K562 (cell line): Measurements from ENCODE around the gene TERC. TPM values are rescaled to one million over a fixed set of nuclear protein-coding genes. Genes with fewer than 3 reads are reported as not detected.

Experiments
- ATAC-seq: fragments of 200-7000 bp; cut with Tn5 transposase; 3 replicates; pipeline ENCODE4 v1.9.1; 2020; ENCODE audit warnings: moderate library complexity
- BruUV-seq: library from RNA; stranded (reverse); fragments of 400-500 nt; replicated peaks from 2 replicates; lab custom pipeline; 2021; lab: Mats Ljungman, UMichigan
- CTCF ChIA-PET: fragments of 300-600 bp; formaldehyde crosslinking; extraction: SDS; loops from one replicate; lab custom pipeline; 2021; ENCODE audit warnings: low intra/inter-chr PET ratio; lab: Yijun Ruan, JAX
- POLR2A ChIA-PET: fragments of 300-600, 350-650 bp; sonication (Branson Sonifier 250); formaldehyde crosslinking; extraction: SDS; loops from one replicate; lab custom pipeline; 2021; ENCODE audit warnings: antibody characterized with exemption, inconsistent platforms; lab: Yijun Ruan, JAX
- DNase-seq, 4 experiments: peaks; one replicate each; pipeline versions ENCODE4 v3.0.0 to v3.0.0-alpha.2; 2011 to 2018; ENCODE audit warnings: low spot score in 3 of 4, mixed read lengths in 3 of 4; ENCODE audit errors: extremely low read depth in 1 of 4
- FAIRE-seq: peaks from 2 replicates; lab custom pipeline; 2011; peaks lifted over from hg19 to GRCh38; lab: Jason Lieb, UNC
- H2AFZ ChIP-seq: 2 replicates; pipeline ENCODE4 v1.6.0; 2011; ENCODE audit warnings: low read depth, low read length, control low read depth, inconsistent platforms
- H3K27ac ChIP-seq: fragments of 200-600 bp; 3 replicates; pipeline ENCODE4 v1.8.0; 2011; ENCODE audit warnings: low read depth, mild to moderate bottlenecking, control low read depth, inconsistent platforms, low read length, moderate library complexity, mixed read lengths; ENCODE audit errors: extremely low read depth
- H3K27me3 ChIP-seq, 2 experiments: fragments of 300-600 bp in 1 of 2; 2 replicates in 1 of 2; 3 replicates in 1 of 2; pipeline versions ENCODE4 v1.6.0 to v1.8.0; 2011; ENCODE audit warnings: inconsistent platforms in 2 of 2, low read length in 2 of 2, mild to moderate bottlenecking in 1 of 2, mixed read lengths in 1 of 2, moderate library complexity in 1 of 2; ENCODE audit not compliant: control insufficient read depth in 2 of 2, insufficient read depth in 2 of 2
- H3K36me3 ChIP-seq: fragments of 300-600 bp; 3 replicates; pipeline ENCODE4 v1.8.0; 2011; ENCODE audit warnings: mild to moderate bottlenecking, low read length, inconsistent platforms; ENCODE audit not compliant: control insufficient read depth, insufficient read depth
- H3K4me1 ChIP-seq, 2 experiments: fragments of 200-600 bp in 1 of 2; replicated peaks in 1 of 2; 2 replicates in 1 of 2; 3 replicates in 1 of 2; pipeline versions ENCODE4 v1.5.1 to v1.8.0; 2011; ENCODE audit warnings: inconsistent platforms in 2 of 2, low read length in 2 of 2, mild to moderate bottlenecking in 1 of 2, mixed read lengths in 1 of 2, moderate library complexity in 1 of 2; ENCODE audit not compliant: control insufficient read depth in 2 of 2, insufficient read depth in 2 of 2
- H3K4me2 ChIP-seq: 2 replicates; pipeline ENCODE4 v1.6.1; 2011; ENCODE audit warnings: low read length, control low read depth, inconsistent platforms, mixed read lengths; ENCODE audit not compliant: insufficient read depth
- H3K4me3 ChIP-seq: fragments of 200-600 bp; sonication (generic), shearing (Covaris generic); 2 replicates; pipeline ENCODE4 v1.5.1; 2016; ENCODE audit warnings: control low read depth, inconsistent platforms
- H3K79me2 ChIP-seq: fragments of 200-600 bp; 3 replicates; pipeline ENCODE4 v1.8.0; 2011; ENCODE audit warnings: low read length, inconsistent platforms; ENCODE audit not compliant: control insufficient read depth, insufficient read depth
- H3K9ac ChIP-seq, 2 experiments: 2 replicates each; pipeline versions ENCODE4 v1.6.0 to v1.6.1; 2011; ENCODE audit warnings: low read depth in 2 of 2, low read length in 2 of 2, control low read depth in 1 of 2, inconsistent platforms in 1 of 2, mild to moderate bottlenecking in 1 of 2, mixed read lengths in 1 of 2; ENCODE audit not compliant: insufficient read depth in 1 of 2
- H3K9me1 ChIP-seq: one replicate; pipeline ENCODE4 v1.6.0; 2011; ENCODE audit warnings: inconsistent platforms, mild to moderate bottlenecking, low read length, moderate library complexity; ENCODE audit not compliant: control insufficient read depth, insufficient read depth
- H3K9me3 ChIP-seq: replicated peaks from 2 replicates; pipeline ENCODE4 v1.5.1; 2011; ENCODE audit warnings: low read depth, low read length, inconsistent platforms; ENCODE audit not compliant: control insufficient read depth, insufficient read depth
- H4K20me1 ChIP-seq: replicated peaks from 2 replicates; pipeline ENCODE4 v1.6.1; 2011; ENCODE audit warnings: low read length, inconsistent platforms, mixed read lengths; ENCODE audit not compliant: control insufficient read depth, insufficient read depth
- BDP1 ChIP-seq: IDR thresholded peaks from 3 replicates; pipeline ENCODE4 v1.6.1; 2011; ENCODE audit not compliant: insufficient read length, insufficient read depth
- CHAMP1 ChIP-seq: fragments of 450-650 bp; IDR thresholded peaks from 2 replicates; pipeline ENCODE4 v1.6.1; 2016; ENCODE audit warnings: mild to moderate bottlenecking
- ELK3 ChIP-seq: fragments of 450-650 bp; formaldehyde crosslinking; IDR thresholded peaks from 2 replicates; pipeline ENCODE4 v1.4.0; 2020; ENCODE audit warnings: mild to moderate bottlenecking
- EP300 ChIP-seq: IDR thresholded peaks from 2 replicates; pipeline ENCODE4 v1.6.1; 2012; ENCODE audit warnings: low read length, improper control_type of control experiment
- ETV5 ChIP-seq: sonication (generic); formaldehyde crosslinking; IDR thresholded peaks from 2 replicates; pipeline ENCODE4 v1.4.0; 2020; ENCODE audit warnings: low read depth, mild to moderate bottlenecking, missing genetic modification reagents
- FOXJ2 ChIP-seq: fragments of 200-800 bp; sonication (Bioruptor generic); IDR thresholded peaks from 2 replicates; pipeline ENCODE4 v1.6.1; 2016; ENCODE audit warnings: missing genetic modification characterization, missing compliant biosample characterization
- PHF8 ChIP-seq: fragments of 200-600 bp; sonication (generic); IDR thresholded peaks from 2 replicates; pipeline ENCODE4 v1.6.1; 2012; ENCODE audit warnings: mixed run types, mild to moderate bottlenecking, inconsistent platforms, low read length, moderate library complexity, borderline replicate concordance
- SREBF1 ChIP-seq: fragments of 150-350 bp; IDR thresholded peaks from 2 replicates; pipeline ENCODE4 v1.6.1; 2014; ENCODE audit warnings: antibody characterized with exemption, low read depth, low read length, borderline replicate concordance
- SUPT5H ChIP-seq: fragments of 450-650 bp; IDR thresholded peaks from 2 replicates; pipeline ENCODE4 v1.6.1; 2016
- TARDBP ChIP-seq: fragments of 450-650 bp; IDR thresholded peaks from 2 replicates; pipeline ENCODE4 v1.6.1; 2016
- TBP ChIP-seq: optimal IDR thresholded peaks from 2 replicates; pipeline ENCODE3; 2011; ENCODE audit warnings: low read depth, low read length, improper control_type of control experiment
- ZBTB8A ChIP-seq: fragments of 450-650 bp; IDR thresholded peaks from 2 replicates; pipeline ENCODE4 v1.6.1; 2018; ENCODE audit warnings: mild to moderate bottlenecking, moderate library complexity; ENCODE audit not compliant: partially characterized antibody
- ZNF764 ChIP-seq: fragments of 250-450 bp; sonication (Bioruptor Pico); IDR thresholded peaks from 2 replicates; pipeline ENCODE4 v1.4.0; 2020; ENCODE audit warnings: low read depth, mild to moderate bottlenecking, moderate library complexity
- WGBS: fragments of 100-300 bp; shearing (Covaris generic); methylation state at CpG from one replicate; pipeline ENCODE4 v1.1.6; 2016; ENCODE audit warnings: low coverage, mixed read lengths; ENCODE audit not compliant: insufficient coverage; ENCODE audit errors: missing lambda C conversion rate; 5-methylcytosine and 5-hydroxymethylcytosine counted together
- in situ Hi-C: fragments of 300-500 bp; cut with MboI; formaldehyde crosslinking; loops from 4 replicates; pipeline ENCODE4 v1.15.0; 2018; ENCODE audit warnings: inconsistent platforms, mixed read lengths
- intact Hi-C: fragments of 100-400 bp; cut with micrococcal nuclease; formaldehyde crosslinking; loops from 2 replicates; pipeline ENCODE4 v1.14.2; 2022
- polyA plus RNA-seq, 8 experiments: library from polyadenylated mRNA; depleted of rRNA in 4 of 8; stranded (reverse) in 5 of 8; unstranded in 3 of 8; fragments of >200 nt; fragmentation: Nextera tagmentation in 2 of 8; fragmentation: Illumina TruSeq in 1 of 8; extraction: Ambion mirVana in 2 of 8; extraction: Trizol in 1 of 8; gene quantifications; 2 replicates each; pipeline versions ENCODE4 v1.2.1 to v1.2.3, GENCODE V29; 2011 to 2014; ENCODE audit warnings: inconsistent platforms in 1 of 8, missing spikeins in 1 of 8
- total RNA-seq, 7 experiments: library from RNA; depleted of rRNA in 6 of 7; stranded (reverse); fragments of >200 nt in 6 of 7; fragmentation: Illumina TruSeq in 2 of 7; extraction: Trizol in 2 of 7; gene quantifications; 2 replicates each; pipeline versions ENCODE4 v1.2.1 to v1.2.3, GENCODE V29; 2011 to 2021; ENCODE audit warnings: low replicate concordance in 1 of 7

TERC gene
- total and polyA plus RNA-seq, 9 of the 15 experiments (the other 6 are each of a cell fraction or from before 2014, with no cell fraction given) = 0.77 to 234 (median 27.9) TPM; not detected in 3

DNA sequence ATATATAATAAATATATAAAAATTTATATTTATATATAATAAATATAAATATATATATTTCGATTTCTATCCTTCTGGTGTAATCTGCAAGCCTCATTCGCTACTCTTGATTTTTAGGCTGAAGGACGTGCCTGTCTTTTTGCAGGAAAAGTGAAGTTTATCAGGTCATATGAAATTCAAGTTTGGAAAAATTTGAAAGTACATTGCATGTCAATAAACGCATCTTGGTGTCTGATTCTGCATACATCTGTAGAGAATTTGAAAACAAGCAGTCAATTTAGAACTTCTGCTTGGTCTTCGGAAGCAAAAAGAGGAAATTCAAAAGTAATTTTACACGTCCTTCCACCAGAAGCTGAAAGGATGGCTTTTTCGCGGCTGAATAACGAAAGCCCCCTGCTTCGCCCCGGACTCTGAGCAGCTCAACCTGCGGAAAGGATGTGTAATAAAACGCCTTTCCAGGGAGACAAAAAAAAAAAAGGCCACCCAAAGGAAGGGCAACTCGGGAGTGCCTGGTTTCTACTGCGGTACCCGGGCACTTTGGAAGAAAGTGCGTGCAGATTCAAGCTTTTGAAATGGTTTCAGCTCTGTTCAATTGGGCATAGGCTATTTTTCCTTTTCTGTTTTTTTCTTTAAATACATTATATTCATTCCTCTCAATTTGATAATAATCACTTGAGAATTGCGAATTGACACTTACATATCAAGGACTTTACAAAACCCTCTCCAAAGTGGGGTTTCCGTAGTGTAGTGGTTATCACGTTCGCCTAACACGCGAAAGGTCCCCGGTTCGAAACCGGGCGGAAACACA is 6.8 kb upstream of the TERC start:
- Histone ChIP-seq H3K9me3 (peaks cover 4% of the 10 kb centered on the region; the same call in 1 of the 2 replicates), H3K27me3 (no peaks in the 10 kb centered on the region), H2AFZ (peak overlapping the region; percentile 99), H3K36me3 (peaks cover 26% of the 10 kb centered on the region), H3K79me2 (peaks cover 43% of the 10 kb centered on the region), H3K4me3 (peak overlapping the region; percentile 89), H4K20me1 (no peaks in the 10 kb centered on the region), H3K4me1 (peaks cover 10 to 13% of the 10 kb centered on the region in 2 experiments; a peak in 3 of 5 replicates), H3K27ac (peak overlapping the region; percentile 98), H3K4me2 (peak overlapping the region; percentile 98), H3K9ac (peak overlapping the region; percentile 89 to 96; a peak in 3 of 4 replicates), H3K9me1 (no peaks in the 10 kb centered on the region)
- intact Hi-C loops (no loop called here), in situ Hi-C loops (no loop called here)
- no TSS peak for BruUV-seq
- ChIA-PET CTCF (no interaction called here), POLR2A (interaction anchor here (0.7 to 1.0 kb wide), 2 partner anchors 9 to 13 kb away, joined by 3 read pairs; no protein-coding TSS in a partner anchor)
- under 1% methylated on average over 27 of the region's 27 CpGs for WGBS
- ATAC-seq (peak; percentile 54), FAIRE-seq (no peak), DNase-seq (peak; percentile 36 to 83 (median 56))
- TF ChIP-seq SUPT5H (peak; percentile 23), BDP1 (peak; percentile 54), EP300 (peak; percentile 66; the same call in 1 of the 2 replicates), ZBTB8A (peak; percentile 80), ZNF764 (CRISPR knock-in tag) (peak; percentile 75; the same call in 1 of the 2 replicates), ELK3 (CRISPR knock-in tag) (no peak), CHAMP1 (peak; percentile 74; the same call in 1 of the 2 replicates), PHF8 (peak; percentile 21; the same call in 1 of the 2 replicates), TBP (peak; percentile 99), SREBF1 (no peak), TARDBP (peak; percentile 52; the same call in 1 of the 2 replicates), FOXJ2 (tag) (0 out of 2 replicates have a peak, but pooled peaks have one; percentile 56), ETV5 (CRISPR knock-in tag) (no peak)
